Sigmoid colon (tissue), 7 donors: Measurements from ENCODE around the gene OR10J1. TPM values are rescaled to one million over a fixed set of nuclear protein-coding genes. Genes with fewer than 3 reads are reported as not detected.

Experiments used
- DNase-seq: peaks from one replicate; pipeline ENCODE4 v3.0.0-alpha.2; 2019
- H3K27ac ChIP-seq, 4 donors: fragments of 200-600 bp; sonication (generic); one replicate each; pipeline ENCODE4 v1.5.1; 2016 to 2019; ENCODE audit warnings: mild to moderate bottlenecking in 1 of 4
- H3K27me3 ChIP-seq, 3 donors: fragments of 200-600 bp; sonication (generic); one replicate each; pipeline ENCODE4 v1.5.1; 2019; ENCODE audit warnings: mild to moderate bottlenecking in 1 of 3
- H3K36me3 ChIP-seq, 4 donors: fragments of 200-600 bp; sonication (generic); one replicate each; pipeline ENCODE4 v1.5.1; 2016 to 2019
- H3K4me1 ChIP-seq, 4 donors: fragments of 200-600 bp; sonication (generic); one replicate each; pipeline ENCODE4 v1.5.1; 2017 to 2019
- H3K4me3 ChIP-seq, 4 donors: fragments of 200-600 bp; sonication (generic); one replicate each; pipeline ENCODE4 v1.5.1; 2017 to 2019; ENCODE audit warnings: mild to moderate bottlenecking in 2 of 4, moderate library complexity in 1 of 4
- H3K9me3 ChIP-seq, 4 donors: fragments of 200-600 bp in 3 of 4; sonication (generic) in 3 of 4; one replicate each; pipeline versions ENCODE4 v1.5.1 to v1.6.1; 2013 to 2019
- CTCF ChIP-seq, 4 experiments: fragments of 450-650 bp in 3 of 4; fragments of 200-600 bp in 1 of 4; IDR thresholded peaks; one replicate each; pipeline ENCODE4 v1.5.1; 2016 to 2019; ENCODE audit warnings: antibody characterized with exemption in 4 of 4, mild to moderate bottlenecking in 3 of 4, moderate library complexity in 2 of 4
- EP300 ChIP-seq, 4 donors: sonication (generic); formaldehyde crosslinking; IDR thresholded peaks; one replicate each; pipeline ENCODE4 v1.6.1; 2017; ENCODE audit warnings: antibody characterized with exemption in 4 of 4
- POLR2A ChIP-seq, 2 donors: fragments of 450-650 bp; IDR thresholded peaks; one replicate each; pipeline ENCODE4 v1.6.1; 2016; ENCODE audit warnings: antibody characterized with exemption in 2 of 2, mild to moderate bottlenecking in 2 of 2, moderate library complexity in 2 of 2
- POLR2AphosphoS5 ChIP-seq, 4 donors: sonication (generic); formaldehyde crosslinking; IDR thresholded peaks; one replicate each; pipeline ENCODE4 v1.6.1; 2017; ENCODE audit warnings: antibody characterized with exemption in 4 of 4
- WGBS, 2 donors: extraction: QIAGEN DNeasy Blood & Tissue Kit; methylation state at CpG; one replicate each; pipeline ENCODE4 v1.1.7; 2013; 5-methylcytosine and 5-hydroxymethylcytosine counted together
- intact Hi-C: fragments of 100-400 bp; cut with DNase I; formaldehyde crosslinking; loops from one replicate; pipeline ENCODE4 v1.15.1; 2023
- polyA plus RNA-seq, 3 donors: library from polyadenylated mRNA; stranded (reverse); fragments of 200-250 nt; gene quantifications; one replicate each; pipeline ENCODE4 v1.2.3, GENCODE V29; 2013
- total RNA-seq, 4 donors: library from RNA; depleted of rRNA; stranded (reverse); fragments of >200 nt; gene quantifications; one replicate each; pipeline ENCODE4 v1.1.0, GENCODE V29; 2016
- donor health status: healthy with polysubstance abuse.
- donor health status: Bipolar disorder and iron deficiency.
- donor health status: healthy.

OR10J1 gene
- total and polyA plus RNA-seq, 7 donors: not detected

GRCh38 chr1:159468321-159468720 lies 28.8 kb downstream of the OR10J1 start:
- Histone ChIP-seq H3K9me3 (peaks cover 0 to under 1% (median 0%) of the 10 kb centered on the region in 4 donors), H3K4me3 (no peak overlapping the region), H3K27me3 (no peaks in the 10 kb centered on the region), H3K4me1 (no peaks in the 10 kb centered on the region), H3K27ac (no peak overlapping the region), H3K36me3 (no peaks in the 10 kb centered on the region)
- TF ChIP-seq CTCF (IDR thresholded peaks at IDR 0.05): no peak
- no peak for TF ChIP-seq POLR2A (IDR thresholded peaks at IDR 0.05)
- no peak for TF ChIP-seq EP300 (IDR thresholded peaks at IDR 0.05)
- TF ChIP-seq POLR2AphosphoS5 (IDR thresholded peaks at IDR 0.05): no peak
- DNase-seq: no peak
- WGBS, 2 donors: 88 to 95% methylated on average over 2 of the region's 2 CpGs
- intact Hi-C loops: no loop called here

DNA sequence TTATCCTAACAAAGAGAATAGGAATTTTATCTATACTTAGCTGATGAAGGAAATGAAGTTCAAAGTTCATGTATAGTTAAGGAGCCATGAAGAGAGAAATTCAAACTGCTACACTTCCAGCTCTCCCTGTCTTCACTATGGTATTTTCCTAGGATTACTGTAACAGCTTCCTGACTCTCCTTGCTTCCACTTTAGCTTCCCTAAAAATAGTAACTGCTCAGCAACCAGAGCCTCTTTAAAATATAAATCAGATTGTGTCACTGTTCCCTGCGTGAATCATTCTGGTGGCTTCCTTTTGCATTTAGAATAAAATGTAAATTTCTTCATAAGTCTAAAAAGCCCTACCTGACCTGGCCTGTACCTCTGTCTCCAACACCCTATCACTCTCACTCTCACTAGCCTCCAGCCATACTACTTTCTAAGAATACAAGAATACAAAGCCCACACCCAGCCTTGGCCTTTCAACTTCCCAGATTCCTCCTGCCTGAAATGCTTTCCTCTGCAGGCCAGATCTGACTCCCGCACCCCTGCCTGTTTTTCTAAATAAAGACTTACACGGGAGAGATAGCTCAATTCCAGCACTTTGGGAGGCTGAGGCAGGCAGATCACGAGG lies 30.5 kb downstream of the OR10J1 start:
- WGBS, 2 donors: 49 to 66% methylated on average over 4 of the region's 4 CpGs
- Histone ChIP-seq H3K4me1 (no peaks in the 10 kb centered on the region), H3K36me3 (no peaks in the 10 kb centered on the region), H3K27me3 (no peaks in the 10 kb centered on the region), H3K27ac (no peak overlapping the region), H3K4me3 (no peak overlapping the region), H3K9me3 (no peaks in the 10 kb centered on the region)
- no peak for DNase-seq
- TF ChIP-seq POLR2AphosphoS5 (IDR thresholded peaks at IDR 0.05) (no peak), CTCF (IDR thresholded peaks at IDR 0.05) (no peak), EP300 (IDR thresholded peaks at IDR 0.05) (no peak), POLR2A (IDR thresholded peaks at IDR 0.05) (no peak)
- intact Hi-C loops: no loop called here

DNA sequence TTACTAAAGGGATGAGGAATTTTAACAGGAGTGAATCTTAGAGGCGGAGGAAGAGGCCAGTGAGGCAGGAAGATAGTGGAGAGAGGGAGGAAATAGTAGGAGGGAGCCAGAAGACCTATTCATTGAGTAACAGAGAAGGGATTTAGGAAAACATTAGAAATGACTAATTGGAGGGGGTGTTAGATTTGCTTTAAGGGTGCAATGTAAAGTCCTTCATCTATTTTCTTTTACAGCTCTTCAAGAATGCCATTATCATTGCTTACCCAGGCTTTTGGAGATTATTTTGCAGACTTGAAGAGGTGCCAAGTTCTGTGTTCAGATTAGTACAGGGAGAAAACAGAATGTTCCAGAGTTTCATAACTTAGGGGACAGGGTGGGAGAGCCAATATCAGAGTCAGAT lies 33.8 kb downstream of the OR10J1 start:
- Histone ChIP-seq H3K27me3 (no peaks in the 10 kb centered on the region), H3K4me1 (no peaks in the 10 kb centered on the region), H3K4me3 (no peak overlapping the region), H3K27ac (no peak overlapping the region), H3K9me3 (no peaks in the 10 kb centered on the region), H3K36me3 (no peaks in the 10 kb centered on the region)
- DNase-seq: no peak
- WGBS, 2 donors: 71 to 78% methylated on average over 1 of the region's 1 CpG
- TF ChIP-seq CTCF (IDR thresholded peaks at IDR 0.05) (no peak), EP300 (IDR thresholded peaks at IDR 0.05) (no peak), POLR2AphosphoS5 (IDR thresholded peaks at IDR 0.05) (no peak), POLR2A (IDR thresholded peaks at IDR 0.05) (no peak)
- intact Hi-C loops: no loop called here

DNA sequence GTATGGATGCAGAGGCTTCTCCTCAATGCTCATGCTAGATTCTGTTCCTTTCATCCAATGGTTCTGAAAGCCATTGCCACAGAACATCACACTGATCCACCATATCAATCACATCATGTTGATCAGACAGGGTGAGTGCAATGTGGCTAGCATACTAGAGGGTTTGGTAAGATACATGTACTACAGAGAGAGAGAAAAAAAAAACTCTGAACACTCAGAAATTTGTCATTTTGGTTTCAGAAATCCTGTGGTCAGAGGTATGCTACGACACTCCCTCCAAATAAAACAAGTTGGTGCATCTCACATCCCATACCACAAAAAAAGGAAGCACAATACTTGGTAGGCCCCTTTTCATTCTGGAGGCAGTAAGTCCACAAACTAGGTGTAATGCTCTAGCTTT lies 35.4 kb downstream of the OR10J1 start:
- WGBS, 2 donors: 70 to 79% methylated on average over 1 of the region's 1 CpG
- H3K36me3 ChIP-seq: no peaks in the 10 kb centered on the region
- H3K9me3 ChIP-seq: no peaks in the 10 kb centered on the region
- no peak overlapping the region for H3K4me3 ChIP-seq
- no peak overlapping the region for H3K27ac ChIP-seq
- TF ChIP-seq POLR2AphosphoS5 (IDR thresholded peaks at IDR 0.05) (no peak), EP300 (IDR thresholded peaks at IDR 0.05) (no peak), POLR2A (IDR thresholded peaks at IDR 0.05) (no peak), CTCF (IDR thresholded peaks at IDR 0.05) (no peak)
- DNase-seq: no peak
- H3K27me3 ChIP-seq: no peaks in the 10 kb centered on the region
- H3K4me1 ChIP-seq: no peaks in the 10 kb centered on the region
- intact Hi-C loops: no loop called here

DNA sequence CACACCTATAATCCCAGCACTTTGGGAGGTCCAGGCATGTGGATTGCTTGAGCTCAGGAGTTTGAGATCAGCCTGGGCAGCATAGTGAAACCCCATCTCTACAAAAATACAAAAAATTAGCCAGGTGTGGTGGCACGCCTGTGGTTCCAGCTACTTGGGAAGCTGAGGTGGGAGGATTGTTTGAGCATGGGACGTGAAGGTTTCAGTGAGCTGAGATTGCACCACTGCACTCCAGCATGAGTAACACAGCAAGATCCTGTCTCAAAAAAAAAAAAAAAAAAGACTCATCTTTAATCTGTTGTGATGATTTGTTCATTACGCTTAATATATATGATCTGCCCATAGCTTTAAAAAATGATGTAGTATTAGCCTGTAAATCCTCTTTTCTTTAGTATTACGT lies 44.0 kb downstream of the OR10J1 start:
- Histone ChIP-seq H3K27me3 (no peaks in the 10 kb centered on the region), H3K36me3 (no peaks in the 10 kb centered on the region), H3K4me1 (no peaks in the 10 kb centered on the region), H3K9me3 (no peaks in the 10 kb centered on the region), H3K27ac (no peak overlapping the region), H3K4me3 (no peak overlapping the region)
- DNase-seq: no peak
- TF ChIP-seq POLR2AphosphoS5 (IDR thresholded peaks at IDR 0.05) (no peak), EP300 (IDR thresholded peaks at IDR 0.05) (no peak), CTCF (IDR thresholded peaks at IDR 0.05) (no peak), POLR2A (IDR thresholded peaks at IDR 0.05) (no peak)
- intact Hi-C loops: no loop called here
- WGBS, 2 donors: 87 to 91% methylated on average over 4 of the region's 4 CpGs
